HG02870 (cell line): ENCODE data around the gene RNF133.
"Not testable (repeated sequence)": the region's sequence is repeated elsewhere in the genome, so short reads cannot be mapped to it uniquely, and the experiment has no call there.

Source experiments
- ATAC-seq: cut with Tn5 transposase; IDR thresholded peaks from one replicate; pipeline ENCODE4 v1.9.1; 2021; ENCODE audit warnings: mild to moderate bottlenecking, moderate library complexity; ENCODE audit not compliant: unreplicated experiment

Gene RNF133

DNA sequence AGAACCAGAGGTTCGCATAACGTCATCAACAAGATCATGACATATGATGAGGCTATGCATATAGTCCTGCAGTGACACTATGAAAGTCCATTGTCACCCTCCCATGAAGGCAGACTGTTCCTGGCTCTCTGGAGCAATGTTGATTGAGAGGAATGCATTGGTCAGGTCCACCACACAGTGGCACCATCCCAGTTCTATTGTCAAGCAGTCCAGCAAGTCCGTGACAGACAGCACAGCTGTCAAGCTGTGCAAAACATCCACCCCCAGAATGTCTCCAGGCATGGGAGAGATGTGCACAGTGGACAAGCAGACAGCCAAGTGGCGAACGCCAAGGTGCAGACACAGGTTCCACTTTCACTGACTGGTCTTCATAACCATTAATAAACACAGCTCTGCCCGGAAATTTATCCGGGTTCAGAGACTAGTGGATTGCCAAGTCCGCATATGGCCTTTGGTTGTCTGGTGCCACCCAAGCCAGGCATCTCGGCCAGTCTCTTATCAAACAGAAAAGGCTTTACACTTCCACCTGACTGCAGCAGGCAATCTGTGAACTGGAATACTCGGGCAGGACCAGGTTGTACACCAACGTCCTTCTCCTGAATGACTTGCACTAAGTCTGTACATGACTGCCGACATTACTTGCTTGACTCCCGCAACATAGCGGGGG lies 7.2 kb downstream of the RNF133 start:
- ATAC-seq = no peak

DNA sequence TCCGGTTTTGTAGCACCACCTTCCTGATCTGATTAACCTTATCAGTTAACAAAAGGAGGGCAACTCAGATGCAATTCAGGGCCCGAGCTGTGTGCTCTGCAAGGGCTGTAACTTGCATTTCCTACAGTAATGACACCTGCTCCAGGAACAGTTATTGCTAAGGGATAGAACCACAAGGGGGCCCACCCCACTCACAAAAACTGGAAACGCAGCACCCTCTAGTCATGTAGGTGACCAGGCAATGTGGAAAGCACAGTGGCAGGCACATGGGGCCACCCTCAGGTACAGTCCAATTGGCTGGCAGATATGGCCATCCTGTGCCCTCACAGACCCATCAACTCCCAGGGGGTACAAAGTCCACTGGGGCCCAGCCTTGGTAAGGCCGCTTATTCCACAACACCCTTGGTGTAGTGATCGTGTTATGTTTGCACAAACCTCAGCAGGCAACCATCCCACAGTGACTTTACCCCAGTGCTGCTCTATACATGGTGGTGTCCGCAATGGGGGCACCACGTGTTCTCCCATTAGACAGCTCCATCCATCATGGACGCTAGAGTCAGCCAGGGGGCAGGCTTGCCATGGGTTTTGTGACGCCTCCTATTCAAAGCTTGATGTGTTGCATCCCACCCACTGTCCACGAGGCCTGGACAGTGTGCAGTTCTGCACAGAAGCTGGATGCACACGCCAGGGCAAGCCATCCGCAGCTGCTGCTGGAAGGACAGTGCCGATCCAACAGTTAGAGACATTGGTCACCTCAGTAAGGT lies 9.4 kb downstream of the RNF133 start:
- ATAC-seq = no peak

DNA sequence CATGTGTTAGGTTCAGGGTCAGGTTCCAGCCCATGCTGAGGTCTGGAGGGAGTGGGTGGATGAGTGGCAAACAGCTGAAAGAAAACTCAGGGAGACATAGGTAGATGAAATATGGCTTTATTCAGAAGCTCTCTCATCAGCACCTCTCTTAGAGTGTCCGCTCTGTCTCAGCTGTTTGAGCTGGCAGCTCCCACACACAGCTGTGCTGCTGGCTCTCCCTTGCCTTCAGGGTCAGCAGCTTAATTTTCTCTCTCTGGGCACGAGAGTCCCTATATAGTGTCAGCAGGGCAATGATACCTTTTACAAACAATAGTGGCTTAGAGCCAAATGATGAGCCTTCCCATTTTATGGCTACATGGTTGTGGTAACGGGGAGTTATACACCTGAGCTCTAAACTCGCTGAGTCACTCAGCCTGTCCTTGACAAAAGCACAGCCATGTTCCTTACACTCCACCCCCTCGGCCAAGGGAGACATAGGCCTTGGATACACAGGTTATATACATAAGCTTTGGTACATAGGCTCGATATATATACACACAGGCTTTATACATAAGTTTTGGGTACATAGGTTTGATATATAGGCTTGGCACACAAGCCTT lies 10.4 kb downstream of the RNF133 start:
- ATAC-seq = no peak

DNA sequence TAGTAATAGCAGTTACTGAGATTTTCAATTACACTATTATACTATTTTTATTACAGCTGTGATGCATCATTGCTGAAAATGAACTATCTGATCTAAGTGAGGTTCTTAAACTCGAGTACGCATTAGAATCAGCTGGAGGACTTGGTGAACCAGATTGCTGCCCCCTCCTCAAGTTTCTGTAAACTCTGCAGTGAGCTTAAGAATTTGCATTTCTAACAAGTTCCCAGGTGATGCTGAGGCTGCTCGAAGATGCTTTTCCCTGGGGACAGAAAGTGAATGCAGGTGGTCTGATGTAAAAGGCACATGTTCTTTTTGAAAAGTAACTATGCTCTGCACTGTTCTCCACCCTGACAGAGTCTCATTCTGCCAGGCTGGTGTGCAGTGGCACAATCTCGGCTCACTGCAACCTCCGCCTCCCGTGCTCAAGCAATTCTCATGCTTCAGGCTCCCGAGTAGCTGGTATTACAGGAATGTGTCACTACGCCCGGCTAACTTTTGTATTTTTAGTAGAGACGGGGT lies 12.5 kb downstream of the RNF133 start:
- no peak for ATAC-seq

DNA sequence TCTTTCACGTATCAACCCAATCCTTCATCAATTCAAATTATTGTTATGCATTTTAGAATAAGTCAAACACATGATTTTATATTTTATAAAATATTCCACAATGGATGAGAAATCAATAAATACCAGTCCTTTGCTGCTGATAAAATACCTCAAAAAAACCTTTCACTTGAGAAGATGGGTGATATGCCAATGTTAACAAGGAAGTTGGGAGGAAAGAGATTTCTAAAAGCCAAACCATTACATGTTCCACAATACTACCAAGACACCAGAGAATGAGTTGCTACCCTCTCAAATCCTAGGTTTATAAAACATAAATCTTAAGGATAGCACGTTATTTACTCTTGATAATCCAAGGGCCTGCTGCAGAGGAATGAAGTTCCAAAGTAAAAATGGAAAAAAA lies 14.4 kb downstream of the RNF133 start:
- no peak for ATAC-seq

DNA sequence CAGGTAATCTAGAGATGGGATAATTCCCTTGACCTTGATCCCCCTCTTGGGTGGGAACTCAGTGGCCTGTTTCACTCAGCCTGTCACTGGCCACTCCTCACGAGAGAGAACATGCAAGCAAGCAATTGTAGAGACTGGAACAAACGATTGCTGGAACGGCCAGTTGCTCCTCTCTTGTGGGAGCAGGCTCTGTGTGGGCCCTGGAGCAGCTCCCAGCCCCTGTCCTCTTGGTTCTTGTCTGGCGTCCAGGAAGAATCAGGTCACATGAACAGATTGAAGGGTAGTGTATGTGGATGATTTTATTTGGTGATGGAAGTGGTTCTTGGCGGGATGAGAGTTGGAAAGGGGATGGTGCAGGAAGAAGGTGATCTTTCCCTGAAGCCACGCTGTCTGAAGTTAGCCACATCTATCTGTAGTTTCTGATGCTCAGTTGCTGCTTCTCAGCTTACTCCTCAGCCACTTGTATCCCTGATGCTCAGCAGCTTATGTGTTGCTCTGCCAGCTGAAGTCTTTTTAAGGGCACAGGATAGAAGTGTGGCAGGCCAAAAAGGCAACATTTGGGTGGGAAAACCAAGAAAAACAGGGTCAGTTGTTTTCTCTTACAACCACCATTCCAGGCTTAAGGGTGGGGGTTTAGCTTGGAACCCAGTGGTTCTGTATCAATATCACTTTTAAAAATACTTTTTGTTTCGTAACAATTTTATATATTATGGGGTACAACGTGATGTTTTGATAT lies 15.9 kb downstream of the RNF133 start:
- ATAC-seq = no peak

DNA sequence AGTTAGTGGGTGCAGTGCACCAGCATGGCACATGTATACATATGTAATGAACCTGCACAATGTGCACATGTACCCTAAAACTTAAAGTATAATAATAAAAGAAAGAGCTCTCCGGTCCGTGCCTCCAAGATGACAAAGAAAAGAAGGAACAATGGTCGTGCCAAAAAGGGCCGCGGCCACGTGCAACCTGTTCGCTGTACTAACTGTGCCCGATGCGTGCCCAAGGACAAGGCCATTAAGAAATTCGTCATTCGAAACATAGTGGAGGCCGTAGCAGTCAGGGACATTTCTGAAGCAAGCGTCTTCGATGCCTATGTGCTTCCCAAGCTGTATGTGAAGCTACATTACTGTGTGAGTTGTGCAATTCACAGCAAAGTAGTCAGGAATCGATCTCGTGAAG lies 17.7 kb downstream of the RNF133 start:
- not testable (repeated sequence) for ATAC-seq

DNA sequence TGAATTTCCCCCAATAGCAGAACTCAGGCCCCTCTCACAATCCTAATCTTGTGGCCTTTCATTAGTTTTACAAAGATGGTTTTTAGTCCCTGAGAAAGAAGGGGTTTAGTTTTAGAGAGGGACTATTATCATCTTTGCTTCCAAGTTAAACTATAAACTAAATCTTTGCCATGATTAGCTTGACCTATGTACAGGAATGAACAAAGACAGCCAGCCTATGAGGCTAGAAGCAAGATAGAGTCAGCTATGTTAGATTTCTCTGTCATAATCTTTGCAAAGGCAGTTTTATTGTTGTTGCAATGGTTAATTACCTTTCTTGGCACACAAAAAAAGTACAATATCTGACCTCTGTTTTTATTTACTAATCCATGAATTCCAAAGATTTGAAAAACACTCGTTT lies 19.1 kb downstream of the RNF133 start:
- no peak for ATAC-seq

DNA sequence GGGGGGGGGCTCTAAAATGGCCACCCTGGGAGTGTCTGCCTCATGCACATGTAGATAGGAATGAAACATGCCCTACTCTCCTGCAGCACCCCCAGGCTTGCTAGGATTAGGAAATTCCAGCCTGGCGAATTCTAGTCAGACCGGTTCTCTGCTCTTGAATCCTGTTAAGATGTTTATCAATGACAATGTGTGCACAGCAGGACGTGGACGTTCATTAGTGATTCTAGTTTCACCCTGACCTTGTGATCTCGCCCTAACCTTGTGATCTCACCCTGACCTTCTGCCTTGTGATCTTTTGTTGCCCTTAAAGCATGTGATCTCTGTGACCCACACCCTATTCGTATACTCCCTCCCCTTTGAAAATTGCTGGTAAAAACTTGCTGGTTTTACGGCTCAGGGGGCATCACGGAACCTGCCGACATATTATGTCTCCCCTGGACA lies 19.6 kb downstream of the RNF133 start:
- not testable (repeated sequence) for ATAC-seq

DNA sequence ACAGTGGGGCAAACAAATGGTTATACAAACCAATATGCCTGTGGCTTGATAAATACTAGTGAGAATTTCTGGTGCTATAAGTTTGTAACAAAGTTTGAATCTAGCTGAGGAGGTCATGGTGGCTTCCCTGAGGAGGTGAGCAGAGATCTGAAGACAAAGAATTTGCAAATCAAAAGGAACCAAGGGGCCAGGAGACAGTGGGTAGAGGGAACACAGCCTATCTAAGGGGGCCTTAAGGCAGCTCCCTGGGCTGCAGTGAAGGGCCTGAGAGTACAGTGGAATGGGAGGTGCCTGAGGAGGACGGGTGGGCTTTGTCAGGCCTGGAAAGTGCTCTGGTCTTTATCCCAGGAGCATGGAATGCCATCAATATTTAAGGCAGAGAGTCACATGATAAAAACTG lies 21.8 kb downstream of the RNF133 start:
- ATAC-seq = no peak

DNA sequence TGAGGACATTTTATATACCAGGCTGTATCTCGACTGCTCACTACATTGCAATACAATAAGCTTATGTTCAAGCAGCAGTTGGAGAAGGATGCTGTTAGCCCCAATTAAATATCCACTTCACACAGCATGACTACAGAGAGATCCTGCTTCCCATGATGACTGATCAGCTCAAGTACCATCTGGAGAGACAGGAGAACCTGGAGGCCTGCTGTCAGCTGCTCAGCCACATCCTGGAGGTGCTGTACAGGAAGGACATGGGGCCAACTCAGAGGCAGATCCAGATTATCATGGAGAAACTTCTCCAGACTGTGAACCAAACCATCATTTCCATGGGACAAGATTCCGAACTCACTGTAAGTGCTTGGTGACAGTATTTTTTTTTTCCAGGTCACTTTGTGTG lies 22.5 kb downstream of the RNF133 start:
- no peak for ATAC-seq

DNA sequence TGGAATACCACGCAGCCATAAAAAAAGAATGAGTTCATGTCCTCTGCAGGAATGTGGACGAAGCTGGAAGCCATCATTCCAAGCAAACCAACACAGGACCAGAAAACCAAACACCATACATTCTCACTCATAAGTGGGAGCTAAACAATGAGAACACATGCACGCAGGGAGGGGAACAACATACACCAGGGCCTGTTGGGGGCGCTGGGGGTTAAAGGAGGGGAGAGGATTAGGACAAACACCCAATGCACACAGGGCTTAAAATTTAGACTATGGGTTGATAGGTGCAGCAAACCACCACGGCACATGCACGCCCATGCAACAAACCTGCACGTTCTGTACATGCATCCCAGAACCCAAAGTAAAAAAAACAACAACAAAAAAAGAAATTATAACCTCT lies 23.3 kb downstream of the RNF133 start:
- ATAC-seq = no peak

DNA sequence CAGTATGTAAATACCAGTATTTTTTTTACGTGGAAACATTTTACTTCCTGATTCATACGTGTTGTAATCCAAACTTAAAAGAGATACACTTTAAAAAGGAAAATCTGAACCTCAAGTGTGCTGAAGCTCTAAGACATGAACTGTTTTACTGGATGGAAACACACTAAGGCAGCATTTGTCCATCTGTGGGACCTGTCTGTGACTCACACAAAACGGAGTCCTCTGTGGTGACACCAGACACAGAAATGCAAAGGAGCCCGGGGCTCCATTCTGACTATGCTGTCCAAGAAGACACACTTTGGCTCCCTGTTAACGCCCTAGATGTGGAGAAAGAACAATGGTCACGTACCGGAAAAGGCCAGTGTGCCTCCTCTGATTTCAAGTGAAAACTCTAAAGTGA lies 23.9 kb downstream of the RNF133 start:
- ATAC-seq = no peak

DNA sequence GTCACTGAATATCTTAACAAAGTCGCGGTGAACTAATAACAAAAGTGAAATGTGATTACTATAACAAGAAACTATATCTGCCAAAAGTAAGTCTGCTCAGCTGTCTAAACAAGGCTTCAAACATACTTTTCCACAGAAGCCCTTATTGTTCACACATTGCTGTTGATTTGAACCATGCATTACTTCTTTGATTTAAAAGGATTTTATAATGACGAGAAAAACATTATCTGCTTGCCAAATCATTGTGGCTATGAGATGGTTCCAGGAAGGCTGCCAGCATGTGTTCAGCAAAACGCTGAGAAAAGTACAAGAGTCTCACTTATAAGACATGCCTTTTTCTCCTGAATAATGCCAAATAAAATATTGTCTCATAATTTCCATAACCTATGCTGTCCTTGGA lies 24.4 kb downstream of the RNF133 start:
- ATAC-seq = no peak

DNA sequence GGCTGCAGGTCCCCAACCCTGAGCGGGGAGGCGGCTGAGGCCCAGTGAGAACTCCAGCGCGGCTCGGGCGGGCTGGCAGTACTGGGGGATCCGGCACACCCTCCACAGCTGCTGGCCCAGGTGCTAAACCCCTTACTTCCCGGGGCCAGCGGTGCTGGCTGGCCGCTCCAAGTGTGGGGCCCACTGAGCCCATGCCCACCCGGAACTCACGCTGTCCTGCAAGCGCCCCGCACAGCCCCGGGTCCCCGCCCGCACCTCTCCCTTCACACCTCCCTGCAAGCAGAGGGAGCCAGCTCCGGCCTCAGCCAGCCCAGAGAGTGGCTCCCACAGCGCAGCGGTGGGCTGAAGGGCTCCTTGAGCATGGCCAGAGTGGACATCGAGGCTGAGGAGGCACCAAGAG lies 25.0 kb downstream of the RNF133 start:
- no peak for ATAC-seq

DNA sequence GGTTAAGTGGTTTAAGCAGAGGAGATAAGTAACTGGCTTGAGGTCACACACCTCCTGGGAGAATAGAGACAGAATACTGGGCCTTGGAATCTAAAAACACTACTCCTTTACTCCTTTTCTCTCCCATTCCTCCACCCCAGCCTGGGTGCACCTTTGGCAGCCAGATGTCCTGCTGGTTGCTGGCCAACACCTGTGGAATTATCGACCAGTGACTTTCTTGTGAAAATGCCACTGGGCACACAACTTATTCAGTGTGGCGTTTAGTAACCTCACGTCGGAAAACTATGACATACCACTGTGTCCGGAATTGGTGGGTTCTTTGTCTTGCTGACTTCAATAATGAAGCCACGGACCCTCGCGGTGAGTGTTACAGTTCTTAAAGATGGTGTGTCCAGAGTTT lies 26.4 kb downstream of the RNF133 start:
- ATAC-seq = no peak

DNA sequence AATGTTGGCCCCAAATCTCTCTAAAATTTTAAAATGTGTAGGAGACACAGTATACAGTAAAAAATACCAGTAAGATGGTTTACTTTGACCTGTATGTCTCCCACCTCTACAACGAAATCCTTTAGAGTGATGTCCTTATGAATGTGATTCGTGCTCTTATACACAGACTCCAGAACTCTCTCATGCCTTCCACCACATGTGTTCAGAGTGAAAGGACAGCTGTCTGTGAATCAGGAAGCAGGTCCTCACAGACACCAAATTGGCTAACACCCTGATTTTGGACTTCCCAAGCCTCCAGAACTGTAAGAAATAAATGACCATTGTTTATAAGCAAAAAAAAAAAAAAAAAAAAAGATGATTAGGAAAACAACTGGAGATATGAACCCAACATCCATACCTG lies 35.2 kb downstream of the RNF133 start:
- no peak for ATAC-seq

DNA sequence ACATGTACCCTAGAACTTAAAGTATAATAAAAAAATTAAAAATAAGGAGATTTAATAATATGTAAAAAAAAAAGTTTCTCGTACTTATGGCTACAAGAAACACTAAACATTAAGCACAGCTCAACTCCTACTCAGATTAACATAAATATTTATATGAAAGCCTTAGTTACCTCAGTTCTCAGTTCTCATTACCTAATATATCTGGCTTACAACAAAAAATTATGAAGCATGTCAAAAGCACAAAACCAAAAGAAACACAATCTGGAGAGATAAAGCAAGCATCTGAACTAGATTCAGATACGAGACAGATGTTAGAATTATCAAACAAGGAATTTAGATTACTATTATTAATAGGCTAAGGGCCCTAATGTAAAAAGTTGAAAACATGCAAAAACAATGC lies 40.1 kb downstream of the RNF133 start:
- ATAC-seq = no peak

DNA sequence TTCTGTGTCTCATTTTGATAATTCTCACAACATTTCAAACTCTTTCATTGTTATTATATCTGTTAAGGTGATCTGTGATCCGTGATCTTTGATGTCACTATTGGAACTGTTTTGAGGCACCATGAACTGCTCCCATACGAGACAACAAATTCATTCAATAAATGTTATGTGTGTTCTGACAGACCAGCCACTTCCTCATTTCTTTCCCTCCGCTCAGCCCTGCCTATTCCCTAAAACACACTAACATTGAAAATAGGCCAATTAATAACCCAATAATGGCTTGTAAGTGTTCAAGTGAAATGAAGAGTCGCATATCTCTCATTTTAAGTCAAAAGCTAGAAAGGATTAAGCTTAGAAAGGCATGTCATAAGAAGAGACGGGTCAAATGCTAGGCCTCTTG lies 45.2 kb downstream of the RNF133 start:
- ATAC-seq = no peak

DNA sequence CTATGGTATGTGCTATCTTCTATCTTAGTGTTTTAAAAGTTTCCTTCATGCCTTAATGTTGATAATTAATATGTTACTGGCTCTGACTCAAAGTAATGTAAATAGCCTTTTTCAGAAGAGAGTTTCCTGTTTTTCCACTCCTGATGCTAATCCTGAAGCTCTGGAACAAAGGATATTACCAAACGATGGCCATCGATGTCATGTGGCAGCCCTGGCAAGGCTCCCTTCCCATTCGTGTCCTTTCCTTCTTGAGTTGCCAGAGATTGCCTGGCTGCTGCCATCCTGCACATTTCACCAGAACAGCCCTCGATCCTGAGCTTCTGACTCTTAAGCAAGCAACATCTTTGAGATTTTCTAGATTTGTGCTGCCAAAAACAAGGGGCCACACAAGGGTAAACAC lies 46.0 kb downstream of the RNF133 start:
- ATAC-seq = no peak

DNA sequence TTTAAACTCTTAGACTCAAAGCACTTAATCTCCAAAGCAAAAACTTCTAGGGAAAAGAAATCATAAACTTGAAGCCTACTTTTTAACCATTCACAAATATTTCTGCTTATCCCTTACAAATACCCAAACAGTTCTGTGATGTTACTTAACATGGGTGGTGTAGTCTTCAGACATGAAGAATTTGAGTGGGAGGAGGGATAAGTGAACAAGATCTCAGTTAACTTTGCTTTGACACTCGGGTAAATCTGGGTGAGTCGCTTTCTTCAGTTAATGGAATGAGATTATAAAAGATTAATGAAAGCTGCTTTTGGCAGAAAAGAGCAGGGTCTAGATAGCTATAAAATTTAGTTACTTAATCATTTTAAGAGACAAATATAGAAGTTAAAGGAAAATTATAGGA lies 47.5 kb downstream of the RNF133 start:
- no peak for ATAC-seq
